ENCODE results near the gene THAP11.

Gene THAP11

GRCh38 chr16:67841816-67842508 lies at the start of gene THAP11:
TSS of gene THAP11 (plus strand) at chr16:67842320. CDS start at chr16:67842555, 235 bp downstream.
- DNase-seq, result peak; percentile 97

GRCh38 chr16:67796099-67796718 lies 45.9 kb upstream of the THAP11 start:
- no peak for DNase-seq

DNA sequence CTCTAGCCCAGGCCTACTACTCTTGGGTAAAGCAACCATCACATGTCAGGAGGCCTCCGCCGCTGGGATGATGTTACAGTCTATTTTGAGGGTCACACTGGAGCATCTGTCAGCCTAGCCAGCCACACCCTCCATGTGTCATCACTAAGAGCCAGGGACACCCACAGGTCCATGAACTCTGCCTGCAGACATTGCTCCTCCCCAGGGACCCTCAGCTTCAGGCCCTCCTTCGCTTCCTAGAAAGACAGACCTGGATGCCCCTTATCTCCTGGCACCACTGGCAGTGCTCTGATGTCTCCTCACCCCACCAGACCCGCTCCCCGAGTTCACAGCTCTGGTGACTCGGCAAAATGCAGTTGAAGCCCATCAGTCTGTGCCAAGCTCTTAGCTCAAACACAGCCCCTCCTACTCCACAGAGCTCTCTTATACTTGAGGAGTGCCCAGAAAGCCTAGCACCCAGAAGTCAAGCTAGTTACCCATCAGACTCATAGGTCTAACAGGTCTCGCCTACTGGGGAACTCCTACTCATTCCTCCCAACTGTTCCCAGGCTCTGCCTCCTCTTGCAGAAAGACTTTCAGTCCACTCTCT lies 41.7 kb upstream of the THAP11 start:
- DNase-seq, result no peak

DNA sequence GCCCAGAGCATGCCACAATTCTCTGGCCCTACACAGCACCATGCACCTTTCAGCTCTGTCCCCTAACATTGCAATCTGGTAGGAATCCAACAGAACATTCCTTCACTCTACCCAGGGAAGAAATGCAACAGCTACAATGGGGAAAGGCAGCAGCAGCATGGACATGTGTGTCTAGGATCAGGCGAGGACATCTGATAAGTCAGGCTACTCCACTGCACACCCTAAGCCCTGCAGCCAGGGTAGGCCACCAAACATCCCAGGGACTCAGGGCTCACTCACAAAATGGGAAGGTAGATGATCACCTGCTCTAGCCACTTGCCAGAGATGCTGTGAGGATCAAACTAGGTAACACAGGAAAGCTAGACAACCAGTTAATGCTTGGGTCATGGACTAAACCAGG lies 40.9 kb upstream of the THAP11 start:
- DNase-seq, result no peak

- peak; percentile 75 for DNase-seq
Measured at GRCh38 chr16:67801883-67802282, 40.2 kb upstream of the THAP11 start.

- peak; percentile 19 for DNase-seq
Measured at GRCh38 chr16:67803894-67804293, 38.2 kb upstream of the THAP11 start.

- peak; percentile 9 for DNase-seq
Measured at GRCh38 chr16:67804853-67805542, 37.1 kb upstream of the THAP11 start.

DNA sequence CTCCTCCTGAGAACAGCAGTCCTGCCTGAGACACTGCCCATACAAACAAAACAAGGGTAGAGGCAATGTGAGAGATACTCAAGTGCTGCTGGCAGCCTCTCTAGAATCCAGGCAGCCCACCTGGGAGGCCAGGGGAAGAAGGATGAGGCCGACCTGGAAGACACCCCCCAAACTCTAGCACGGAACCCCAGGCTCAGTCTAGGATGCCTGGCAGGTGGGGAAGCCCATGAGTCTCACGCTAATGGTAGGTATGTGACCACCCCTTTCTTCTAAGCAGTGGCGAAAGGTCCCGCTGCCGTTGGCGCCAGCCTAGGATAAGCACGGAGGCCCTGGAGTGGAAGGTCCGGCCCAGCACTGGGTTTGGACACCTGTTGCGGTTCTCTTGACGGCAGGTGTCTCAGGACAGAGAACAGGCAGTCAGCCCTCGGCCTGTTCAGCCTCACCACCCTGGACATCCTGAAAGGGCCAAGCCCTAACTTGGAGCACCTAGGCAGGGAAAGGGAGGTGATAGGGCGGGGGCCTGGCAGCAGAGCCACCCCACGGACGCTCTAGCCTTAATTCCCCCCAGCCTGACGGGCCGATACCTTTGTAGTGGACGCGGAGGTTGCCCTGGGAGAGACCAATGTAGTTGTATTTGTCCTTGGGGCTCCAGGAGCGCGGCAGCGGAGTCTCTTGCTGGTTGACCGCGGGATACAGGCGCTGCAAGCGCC lies 36.2 kb upstream of the THAP11 start:
- peak; percentile 6 for DNase-seq

GRCh38 chr16:67806428-67807147 lies 35.5 kb upstream of the THAP11 start, which contains the start of the genes RANBP10 and TSNAXIP1:
TSS of gene RANBP10 (minus strand) at chr16:67806560. CDS start at chr16:67806536, 24 bp downstream.
TSS of gene TSNAXIP1 (plus strand) at chr16:67806889. CDS start at chr16:67807150, 261 bp downstream.
- peak; percentile 99 for DNase-seq

GRCh38 chr16:67807148-67807682 lies 34.9 kb upstream of the THAP11 start:
- DNase-seq, result no peak

DNA sequence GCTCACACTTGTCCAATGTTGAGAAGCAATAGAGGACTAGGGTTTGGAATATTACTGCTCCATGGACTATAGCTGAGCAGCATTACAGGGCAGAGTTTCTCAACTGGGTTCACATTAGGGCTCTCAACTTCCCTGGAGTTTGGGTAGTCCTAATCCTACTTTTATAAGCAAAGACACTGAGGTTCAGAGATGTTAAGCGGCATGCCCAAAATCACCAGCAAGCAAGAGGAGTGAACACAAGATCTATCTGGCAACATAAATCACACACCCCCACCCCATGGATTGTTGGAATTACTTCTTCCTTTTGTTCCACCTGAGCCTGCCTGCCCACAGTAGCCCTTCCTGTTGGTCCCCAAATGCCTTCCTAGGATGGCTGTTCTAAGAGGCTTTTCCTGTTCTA lies 30.2 kb upstream of the THAP11 start:
- no peak for DNase-seq

DNA sequence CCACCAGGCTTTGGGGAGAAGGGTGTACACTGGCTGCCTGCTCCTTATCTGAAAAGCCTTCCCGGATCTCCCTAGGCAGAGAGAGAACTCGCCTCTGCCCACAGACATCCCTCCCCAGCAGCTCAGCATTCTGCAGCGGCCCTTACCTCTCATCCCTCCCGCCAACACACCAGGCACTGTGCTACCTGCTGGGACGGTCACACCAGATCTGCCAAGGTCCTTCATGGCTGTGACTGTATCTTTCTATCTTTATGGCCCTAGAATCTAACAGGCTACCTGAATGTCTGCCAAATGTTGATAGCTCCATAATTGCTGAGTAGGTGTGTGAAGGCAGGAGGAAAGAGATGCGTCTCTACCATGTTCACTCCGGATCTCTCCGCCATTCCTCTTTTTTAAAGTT lies 27.6 kb upstream of the THAP11 start:
- DNase-seq, result no peak

DNA sequence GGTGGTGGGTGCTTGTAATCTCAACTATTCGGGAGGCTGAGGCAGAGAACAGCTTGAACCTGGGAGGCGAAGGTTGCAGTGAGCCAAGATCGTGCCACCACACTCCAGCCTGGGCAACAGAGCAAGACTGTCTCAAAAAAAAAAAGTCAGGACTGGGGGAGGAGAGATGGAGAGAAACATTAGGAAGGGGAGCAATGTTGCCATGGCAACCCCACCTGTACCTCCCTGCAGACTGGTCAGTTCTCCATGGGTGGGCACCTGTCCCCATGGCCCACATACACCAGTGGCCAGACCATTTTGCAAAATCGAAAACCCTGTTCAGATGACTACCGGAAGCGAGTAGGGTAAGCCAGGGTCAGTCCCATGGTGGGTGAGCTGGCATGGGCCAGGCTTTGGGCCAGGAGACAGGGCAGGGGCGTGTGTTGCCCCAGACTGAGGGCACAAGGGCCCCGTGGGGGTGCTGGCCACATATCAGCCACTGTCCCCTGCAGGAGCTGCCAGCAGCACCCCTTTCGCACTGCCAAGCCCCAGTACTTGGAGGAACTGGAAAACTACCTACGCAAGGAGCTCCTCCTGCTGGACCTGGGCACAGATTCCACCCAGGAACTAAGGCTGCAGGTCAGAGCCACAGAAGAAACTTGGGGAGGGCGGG lies 21.4 kb upstream of the THAP11 start:
- no peak for DNase-seq

- DNase-seq, result no peak
Measured at GRCh38 chr16:67822511-67822910, 19.6 kb upstream of the THAP11 start.

- no peak for DNase-seq
Measured at GRCh38 chr16:67825119-67825518, 17.0 kb upstream of the THAP11 start.

GRCh38 chr16:67825906-67826305 lies 16.2 kb upstream of the THAP11 start:
- no peak for DNase-seq

- DNase-seq, result no peak
Measured at GRCh38 chr16:67828651-67829050, 13.5 kb upstream of the THAP11 start.

DNA sequence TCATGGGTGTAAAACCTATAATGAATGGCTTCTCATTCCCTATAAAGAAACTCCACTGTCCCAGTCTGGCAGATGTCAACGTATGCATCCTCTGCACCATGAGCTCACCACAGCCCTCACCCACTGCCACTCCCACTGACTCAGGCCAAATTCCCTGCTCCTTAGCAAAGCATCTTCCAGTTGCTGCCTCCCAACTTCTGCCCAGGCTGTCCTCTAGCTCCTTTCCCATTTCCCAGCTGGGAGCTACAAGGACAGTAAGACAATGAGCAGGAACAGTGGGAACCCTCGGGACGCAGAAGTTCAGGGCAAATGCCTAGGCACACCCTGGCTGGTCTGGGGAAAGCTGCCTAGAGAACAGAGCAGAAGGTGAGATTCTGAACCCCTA lies 9.1 kb upstream of the THAP11 start:
- DNase-seq, result no peak

DNA sequence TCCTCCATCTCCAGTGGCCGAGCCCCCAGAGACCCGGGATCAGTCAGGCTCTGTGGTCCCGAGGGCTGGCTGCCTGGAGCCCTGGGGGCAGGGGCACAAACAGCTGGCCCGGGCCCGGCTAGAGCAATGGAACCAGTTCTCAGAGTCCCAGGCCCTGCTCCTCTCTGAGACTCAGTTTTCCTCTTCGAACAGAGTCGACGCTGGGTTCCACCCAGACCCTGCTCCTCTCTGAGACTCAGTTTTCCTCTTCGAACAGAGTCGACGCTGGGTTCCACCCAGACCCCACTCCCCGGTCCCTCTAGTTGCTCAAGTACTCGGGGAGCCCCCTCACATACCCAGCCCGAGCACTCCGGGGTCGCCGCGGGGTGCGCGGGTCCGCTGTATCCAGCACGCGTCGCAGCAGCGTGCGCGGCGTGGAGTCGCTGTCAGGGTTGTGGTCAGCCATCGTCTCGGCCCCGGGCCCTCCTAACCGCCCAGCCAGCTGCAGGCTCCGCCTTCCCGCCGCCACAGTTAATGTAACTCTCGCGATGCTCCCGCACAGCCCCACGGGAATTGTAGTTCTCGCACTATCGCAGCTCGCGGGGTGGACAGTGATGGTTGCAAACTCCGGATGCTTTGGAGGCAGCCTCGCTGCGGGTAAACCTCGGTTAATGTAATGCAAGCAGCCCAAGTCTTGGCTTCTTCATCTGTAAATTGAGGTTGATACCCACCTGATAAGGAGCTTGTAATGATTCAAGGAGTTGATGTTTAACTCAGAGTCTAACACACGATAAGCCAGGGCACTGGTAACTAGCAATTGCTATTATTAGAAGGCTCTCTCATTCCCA lies 8.5 kb upstream of the THAP11 start:
- peak; percentile 96 for DNase-seq

- DNase-seq, result no peak
Measured at GRCh38 chr16:67834242-67834614, 7.9 kb upstream of the THAP11 start.

Measured in activated CD4-positive, alpha-beta T cell treated with anti-CD3 and anti-CD28 coated beads, Interleukin-10, Interleukin-2, amounts not matched to agents 100 ng/mL and 50 ng/mL, durations not matched to agents 16 hours and 8 hours (primary cell).